HepG2 (cell line): Measurements from ENCODE around the gene AGAP1. TPM values are rescaled to one million over a fixed set of nuclear protein-coding genes. Genes with fewer than 3 reads are reported as not detected.
A peak's percentile ranks its signal among the peaks of the same experiment; 100 is the strongest.

Experiments
- EZH2 ChIP-seq: conservative IDR thresholded peaks from 2 replicates; pipeline ENCODE4 v1.6.1; 2012; ENCODE audit warnings: mild to moderate bottlenecking, low read depth, low read length, moderate library complexity
- FOXA3 ChIP-seq: IDR thresholded peaks from 2 replicates; pipeline ENCODE4 v1.6.1; 2016; ENCODE audit warnings: missing genetic modification reagents, missing compliant biosample characterization
- GATAD2A ChIP-seq: IDR thresholded peaks from 2 replicates; pipeline ENCODE4 v1.6.1; 2016
- HNF4A ChIP-seq: sonication (generic); formaldehyde crosslinking; IDR thresholded peaks from 2 replicates; pipeline ENCODE4 v1.4.0; 2020; ENCODE audit warnings: missing genetic modification reagents
- HOXA5 ChIP-seq: sonication (generic); formaldehyde crosslinking; IDR thresholded peaks from 2 replicates; pipeline ENCODE4 v1.4.0; 2020; ENCODE audit warnings: missing genetic modification reagents
- MXD4 ChIP-seq: IDR thresholded peaks from 2 replicates; pipeline ENCODE4 v1.6.1; 2016; ENCODE audit warnings: mild to moderate bottlenecking, missing biosample characterization, missing genetic modification reagents
- RCOR2 ChIP-seq: IDR thresholded peaks from 2 replicates; pipeline ENCODE4 v1.6.1; 2016; ENCODE audit warnings: missing biosample characterization, missing genetic modification reagents
- SRSF9 ChIP-seq: fragments of 200-400 bp; formaldehyde crosslinking; IDR thresholded peaks from 2 replicates; pipeline ENCODE4 v1.6.1; 2018; ENCODE audit warnings: borderline replicate concordance, mild to moderate bottlenecking, low read depth, low read length; ENCODE audit not compliant: insufficient read depth, poor library complexity, severe bottlenecking
- TEAD3 ChIP-seq: optimal IDR thresholded peaks from 2 replicates; pipeline ENCODE3; 2016; ENCODE audit warnings: borderline replicate concordance
- ZNF124 ChIP-seq: sonication (generic); formaldehyde crosslinking; IDR thresholded peaks from 2 replicates; pipeline ENCODE4 v1.4.0; 2020; ENCODE audit warnings: missing genetic modification reagents
- ZNF609 ChIP-seq: sonication (generic); formaldehyde crosslinking; IDR thresholded peaks from 2 replicates; pipeline ENCODE4 v1.4.0; 2020; ENCODE audit warnings: mild to moderate bottlenecking, missing genetic modification reagents, borderline replicate concordance
- polyA plus RNA-seq, 8 experiments: library from polyadenylated mRNA; depleted of rRNA in 3 of 8; stranded (reverse) in 7 of 8; unstranded in 1 of 8; fragments of >200 nt; fragmentation: Illumina TruSeq in 4 of 8; extraction: Trizol in 4 of 8; gene quantifications; 2 replicates each; pipeline versions ENCODE4 v1.2.1 to v1.2.3, GENCODE V29; 2011 to 2016; ENCODE audit warnings: low read depth in 4 of 8, missing spikeins in 1 of 8, mixed read lengths in 1 of 8; ENCODE audit not compliant: insufficient read depth in 1 of 8
- total RNA-seq, 5 experiments: library from RNA; depleted of rRNA; stranded (reverse); fragments of >200 nt; fragmentation: Illumina TruSeq; extraction: Trizol; gene quantifications; 2 replicates each; pipeline ENCODE4 v1.2.3, GENCODE V29; 2016; ENCODE audit warnings: low read depth in 1 of 5
- TF ChIP-seq, protein P1 (sequence below): IDR thresholded peaks from 2 replicates; pipeline ENCODE4 v1.6.1; 2018; ENCODE audit warnings: missing genetic modification reagents, mild to moderate bottlenecking, missing compliant biosample characterization
- TF ChIP-seq, protein P2 (sequence below): sonication (generic); formaldehyde crosslinking; IDR thresholded peaks from 2 replicates; pipeline ENCODE4 v1.8.0; 2022; ENCODE audit warnings: mild to moderate bottlenecking, missing genetic modification reagents, moderate library complexity
- TF ChIP-seq, protein P3 (sequence below): sonication (generic); formaldehyde crosslinking; IDR thresholded peaks from 2 replicates; pipeline ENCODE4 v1.4.0; 2020; ENCODE audit warnings: mild to moderate bottlenecking, missing genetic modification reagents

The AGAP1 gene
- total and polyA plus RNA-seq, 2 of the 13 experiments (the other 11 are each of a cell fraction or from before 2014, with no cell fraction given): 21.2 to 32.7 TPM

GRCh38 chr2:235580426-235581157, 86.7 kb downstream of the AGAP1 start (continued):
- peak; percentile 30; the same call in 1 of the 2 replicates for TF ChIP-seq FOXA3 (CRISPR knock-in tag)
- TF ChIP-seq GATAD2A (CRISPR knock-in tag): peak; percentile 78
- TF ChIP-seq SRSF9: no peak
- no peak for TF ChIP-seq HOXA5 (CRISPR knock-in tag)
- no peak for TF ChIP-seq EZH2
- no peak; the same call in 1 of the 2 replicates for TF ChIP-seq ZNF609 (CRISPR knock-in tag)
- TF ChIP-seq TEAD3: no peak
- TF ChIP-seq RCOR2 (CRISPR knock-in tag): no peak
- TF ChIP-seq, protein P1, sequence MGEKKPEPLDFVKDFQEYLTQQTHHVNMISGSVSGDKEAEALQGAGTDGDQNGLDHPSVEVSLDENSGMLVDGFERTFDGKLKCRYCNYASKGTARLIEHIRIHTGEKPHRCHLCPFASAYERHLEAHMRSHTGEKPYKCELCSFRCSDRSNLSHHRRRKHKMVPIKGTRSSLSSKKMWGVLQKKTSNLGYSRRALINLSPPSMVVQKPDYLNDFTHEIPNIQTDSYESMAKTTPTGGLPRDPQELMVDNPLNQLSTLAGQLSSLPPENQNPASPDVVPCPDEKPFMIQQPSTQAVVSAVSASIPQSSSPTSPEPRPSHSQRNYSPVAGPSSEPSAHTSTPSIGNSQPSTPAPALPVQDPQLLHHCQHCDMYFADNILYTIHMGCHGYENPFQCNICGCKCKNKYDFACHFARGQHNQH (CRISPR knock-in tag): no peak; the same call in 1 of the 2 replicates
- no peak for TF ChIP-seq MXD4 (CRISPR knock-in tag)
- TF ChIP-seq, protein P2, sequence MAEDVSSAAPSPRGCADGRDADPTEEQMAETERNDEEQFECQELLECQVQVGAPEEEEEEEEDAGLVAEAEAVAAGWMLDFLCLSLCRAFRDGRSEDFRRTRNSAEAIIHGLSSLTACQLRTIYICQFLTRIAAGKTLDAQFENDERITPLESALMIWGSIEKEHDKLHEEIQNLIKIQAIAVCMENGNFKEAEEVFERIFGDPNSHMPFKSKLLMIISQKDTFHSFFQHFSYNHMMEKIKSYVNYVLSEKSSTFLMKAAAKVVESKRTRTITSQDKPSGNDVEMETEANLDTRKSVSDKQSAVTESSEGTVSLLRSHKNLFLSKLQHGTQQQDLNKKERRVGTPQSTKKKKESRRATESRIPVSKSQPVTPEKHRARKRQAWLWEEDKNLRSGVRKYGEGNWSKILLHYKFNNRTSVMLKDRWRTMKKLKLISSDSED (CRISPR knock-in tag): no peak
- no peak for TF ChIP-seq ZNF124
- TF ChIP-seq, protein P3, sequence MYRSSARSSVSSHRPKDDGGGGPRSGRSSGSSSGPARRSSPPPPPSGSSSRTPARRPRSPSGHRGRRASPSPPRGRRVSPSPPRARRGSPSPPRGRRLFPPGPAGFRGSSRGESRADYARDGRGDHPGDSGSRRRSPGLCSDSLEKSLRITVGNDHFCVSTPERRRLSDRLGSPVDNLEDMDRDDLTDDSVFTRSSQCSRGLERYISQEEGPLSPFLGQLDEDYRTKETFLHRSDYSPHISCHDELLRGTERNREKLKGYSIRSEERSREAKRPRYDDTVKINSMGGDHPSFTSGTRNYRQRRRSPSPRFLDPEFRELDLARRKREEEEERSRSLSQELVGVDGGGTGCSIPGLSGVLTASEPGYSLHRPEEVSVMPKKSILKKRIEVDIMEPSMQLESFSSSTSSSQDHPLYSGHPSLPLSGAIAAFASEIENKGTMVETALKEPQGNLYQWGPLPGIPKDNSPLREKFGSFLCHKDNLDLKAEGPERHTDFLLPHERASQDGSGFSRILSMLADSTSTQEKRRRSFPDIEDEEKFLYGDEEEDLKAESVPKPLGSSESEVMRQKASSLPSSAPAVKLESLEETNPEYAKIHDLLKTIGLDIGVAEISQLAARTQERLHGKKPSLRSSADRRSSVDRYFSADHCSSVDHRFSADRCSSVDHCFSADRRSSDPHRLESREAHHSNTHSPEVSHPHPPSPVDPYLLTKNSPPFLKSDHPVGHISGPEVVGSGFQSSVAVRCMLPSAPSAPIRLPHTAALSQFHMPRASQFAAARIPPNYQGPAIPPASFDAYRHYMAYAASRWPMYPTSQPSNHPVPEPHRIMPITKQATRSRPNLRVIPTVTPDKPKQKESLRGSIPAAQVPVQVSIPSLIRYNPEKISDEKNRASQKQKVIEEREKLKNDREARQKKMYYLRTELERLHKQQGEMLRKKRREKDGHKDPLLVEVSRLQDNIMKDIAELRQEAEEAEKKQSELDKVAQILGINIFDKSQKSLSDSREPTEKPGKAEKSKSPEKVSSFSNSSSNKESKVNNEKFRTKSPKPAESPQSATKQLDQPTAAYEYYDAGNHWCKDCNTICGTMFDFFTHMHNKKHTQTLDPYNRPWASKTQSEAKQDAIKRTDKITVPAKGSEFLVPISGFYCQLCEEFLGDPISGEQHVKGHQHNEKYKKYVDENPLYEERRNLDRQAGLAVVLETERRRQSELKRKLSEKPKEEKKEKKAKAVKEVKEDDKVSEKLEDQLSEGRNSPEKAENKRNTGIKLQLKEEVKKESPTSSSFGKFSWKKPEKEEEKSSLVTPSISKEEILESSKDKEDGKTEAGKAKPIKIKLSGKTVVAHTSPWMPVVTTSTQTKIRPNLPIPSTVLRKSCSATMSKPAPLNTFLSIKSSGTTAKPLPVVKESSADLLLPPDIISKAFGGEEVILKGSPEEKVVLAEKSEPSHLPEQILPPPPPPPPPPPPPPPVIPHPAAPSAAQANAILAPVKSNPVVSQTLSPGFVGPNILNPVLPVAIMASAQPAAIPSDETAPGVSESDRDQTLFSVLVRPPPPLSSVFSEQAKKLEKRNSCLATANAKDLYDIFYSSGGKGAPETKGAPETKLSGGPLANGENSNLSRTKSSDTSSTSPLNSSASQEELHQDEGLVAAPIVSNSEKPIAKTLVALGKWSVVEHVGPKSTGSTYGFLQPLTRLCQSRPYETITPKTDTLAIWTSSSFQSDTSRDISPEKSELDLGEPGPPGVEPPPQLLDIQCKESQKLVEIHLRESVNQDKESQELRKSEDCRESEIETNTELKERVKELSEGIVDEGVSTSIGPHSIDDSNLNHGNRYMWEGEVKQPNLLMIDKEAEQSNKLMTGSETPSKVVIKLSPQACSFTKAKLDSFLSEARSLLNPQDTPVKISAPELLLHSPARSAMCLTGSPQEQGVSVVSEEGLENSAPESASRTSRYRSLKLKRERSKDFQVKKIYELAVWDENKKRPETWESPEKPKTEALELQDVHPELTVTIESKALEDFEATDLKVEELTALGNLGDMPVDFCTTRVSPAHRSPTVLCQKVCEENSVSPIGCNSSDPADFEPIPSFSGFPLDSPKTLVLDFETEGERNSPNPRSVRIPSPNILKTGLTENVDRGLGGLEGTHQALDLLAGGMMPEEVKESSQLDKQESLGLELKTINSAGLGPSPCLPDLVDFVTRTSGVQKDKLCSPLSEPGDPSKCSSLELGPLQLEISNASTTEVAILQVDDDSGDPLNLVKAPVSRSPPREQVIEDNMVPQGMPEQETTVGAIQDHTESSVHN (CRISPR knock-in tag): no peak
- peak; percentile 40 for TF ChIP-seq HNF4A (CRISPR knock-in tag)
